ENCODE data around the gene NDUFB8.
"Not testable (repeated sequence)": the region's sequence is repeated elsewhere in the genome, so short reads cannot be mapped to it uniquely, and the experiment has no call there.

NDUFB8 gene

DNA sequence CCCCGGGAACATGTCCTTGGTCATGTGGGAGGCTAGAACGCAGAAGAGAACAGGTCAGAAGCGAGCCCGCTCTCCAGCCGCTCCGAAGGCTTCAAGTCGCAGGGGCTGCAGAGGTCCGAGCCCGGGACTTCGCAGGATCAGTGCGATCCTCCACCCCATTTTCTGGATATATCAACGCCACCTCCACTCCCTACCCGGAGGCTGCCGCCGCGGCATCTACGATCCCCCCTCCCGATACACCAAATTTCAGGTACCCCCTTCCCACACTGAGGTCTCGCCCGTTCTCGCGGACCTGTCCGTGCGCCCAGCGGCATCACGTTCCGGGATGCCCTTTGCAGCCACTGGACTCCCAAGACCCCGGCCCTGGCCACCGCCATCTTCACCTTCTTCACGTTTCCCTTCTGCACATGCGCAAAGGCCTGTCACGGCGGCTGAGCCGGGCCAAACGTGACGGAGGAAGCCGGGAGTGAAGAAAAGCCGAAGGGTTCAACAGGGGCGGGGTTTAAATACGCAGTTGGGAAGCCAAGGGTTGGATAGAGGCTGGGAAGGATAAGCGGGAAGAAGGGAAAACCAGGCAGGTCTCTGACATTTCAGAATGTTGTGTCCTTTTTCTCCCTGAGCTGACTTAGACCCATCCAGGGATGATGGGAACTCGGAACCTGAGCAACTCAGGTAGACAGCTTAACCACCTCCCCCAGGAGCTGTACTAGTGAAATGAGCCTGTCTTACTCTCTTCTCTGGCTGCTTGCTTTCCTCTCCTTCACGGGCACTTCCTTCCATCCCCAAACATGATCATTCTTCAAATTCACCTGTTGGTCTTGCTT lies at the start of gene NDUFB8:
Gene NDUFB8, minus strand, starts transcription at position 397 of the 824 bp plus-strand sequence. Its CDS starts 20 bp downstream, at position 377.
- peak; percentile 88 to 89 for DNase-seq

DNA sequence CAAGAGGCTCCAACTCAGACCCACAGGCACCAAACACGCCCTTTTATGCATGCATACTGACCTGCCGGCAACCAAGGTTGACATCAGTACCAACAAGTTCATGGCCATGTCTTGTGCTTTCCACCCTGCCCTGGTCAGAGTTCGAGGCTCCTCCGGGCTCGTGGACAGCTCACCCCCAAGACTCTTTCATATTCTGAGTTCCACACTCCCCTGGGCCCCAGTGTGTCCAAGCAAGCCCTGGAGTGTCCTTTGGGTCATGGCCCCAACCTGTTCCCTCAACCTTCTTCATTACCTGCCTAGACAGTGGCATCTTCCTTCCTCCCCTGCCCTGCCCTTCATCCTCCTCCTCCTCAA lies 46.6 kb upstream of the NDUFB8 start:
- no peak for DNase-seq

DNA sequence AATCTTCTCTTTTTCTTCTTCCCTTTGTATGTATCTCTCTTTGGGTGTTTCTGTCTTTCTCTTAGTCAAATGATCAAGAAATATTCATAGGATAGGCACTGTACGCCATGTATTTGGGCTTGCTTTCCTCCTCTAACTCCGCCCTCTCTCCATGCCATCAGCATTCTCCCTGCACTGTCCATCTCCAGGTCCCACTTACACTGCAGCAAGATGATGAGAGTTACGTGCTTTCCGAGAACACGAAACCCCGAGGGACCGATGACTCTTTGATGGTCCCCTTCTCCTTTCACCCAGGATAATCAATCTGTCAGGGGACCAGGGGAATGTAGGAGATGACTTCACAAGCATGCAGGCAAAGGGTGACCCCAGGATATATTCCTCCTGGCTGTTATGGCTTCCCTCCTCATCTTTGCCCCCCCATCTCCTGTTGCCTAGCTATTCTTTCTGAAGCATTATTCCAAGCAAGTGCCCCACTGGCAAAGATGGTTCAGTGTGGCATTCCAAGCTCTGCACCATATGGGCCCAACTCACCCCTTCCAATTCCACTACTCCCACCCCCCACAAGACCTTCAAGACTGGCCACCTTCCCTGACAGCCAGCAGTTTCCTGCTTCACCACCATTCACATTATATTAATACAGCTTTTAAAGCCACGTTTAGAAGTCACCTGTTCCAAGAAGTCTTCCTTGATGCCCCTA lies 46.1 kb upstream of the NDUFB8 start:
- DNase-seq: no peak

DNA sequence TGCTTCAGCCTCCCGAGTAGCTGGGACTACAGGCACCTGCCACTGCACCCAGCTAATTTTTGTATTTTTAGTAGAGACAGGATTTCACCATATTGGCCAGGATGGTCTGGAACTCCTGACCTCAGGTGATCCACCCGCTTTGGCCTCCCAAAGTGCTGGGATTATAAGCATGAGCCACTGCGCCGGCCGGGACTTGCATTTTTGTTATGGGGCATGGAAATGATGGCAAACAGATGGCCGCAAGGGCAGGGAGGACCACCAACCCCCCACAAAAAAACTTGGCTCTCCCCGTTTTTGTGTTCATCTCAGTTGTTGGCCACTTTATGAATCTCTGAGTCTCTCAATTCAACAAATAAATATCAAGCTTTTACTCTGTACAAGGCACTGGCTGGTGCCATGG lies 45.5 kb upstream of the NDUFB8 start:
- DNase-seq: not testable (repeated sequence)

DNA sequence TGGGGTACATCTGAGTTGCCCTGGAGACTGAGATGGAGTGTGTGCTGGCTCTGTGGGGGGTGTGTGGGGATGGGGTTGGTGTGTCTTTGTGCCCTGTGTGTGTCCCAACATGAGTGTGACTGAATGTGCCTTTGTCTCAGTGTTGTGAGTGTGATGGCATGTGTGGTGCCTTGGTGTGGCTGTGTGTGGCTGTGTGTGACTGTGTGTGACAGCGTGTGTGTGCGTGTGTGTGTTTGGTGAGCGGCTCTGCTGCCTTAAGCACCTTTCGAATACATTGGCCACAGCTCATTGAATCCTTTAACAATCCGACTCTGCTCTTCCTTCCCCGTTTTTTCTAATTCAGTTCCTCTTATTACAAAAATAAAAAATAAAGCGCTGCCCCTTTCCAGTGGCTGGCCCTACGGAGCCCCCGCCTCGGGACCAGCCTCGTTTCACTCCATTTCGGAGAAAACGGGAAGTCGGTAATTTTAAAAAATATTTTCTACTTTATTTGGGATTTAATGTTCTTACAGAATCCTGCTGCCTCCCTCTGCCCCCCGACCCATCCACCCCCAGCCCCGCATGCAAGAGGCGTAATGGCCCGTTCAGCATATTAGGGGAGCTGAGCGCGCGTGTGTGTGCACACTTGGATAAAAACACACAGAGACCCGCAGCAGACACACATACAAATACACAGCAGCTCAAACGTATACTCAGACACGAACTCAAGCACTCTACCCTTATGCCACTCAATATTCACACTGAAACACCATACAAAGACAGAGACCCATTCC lies 41.6 kb upstream of the NDUFB8 start:
- no peak for DNase-seq

DNA sequence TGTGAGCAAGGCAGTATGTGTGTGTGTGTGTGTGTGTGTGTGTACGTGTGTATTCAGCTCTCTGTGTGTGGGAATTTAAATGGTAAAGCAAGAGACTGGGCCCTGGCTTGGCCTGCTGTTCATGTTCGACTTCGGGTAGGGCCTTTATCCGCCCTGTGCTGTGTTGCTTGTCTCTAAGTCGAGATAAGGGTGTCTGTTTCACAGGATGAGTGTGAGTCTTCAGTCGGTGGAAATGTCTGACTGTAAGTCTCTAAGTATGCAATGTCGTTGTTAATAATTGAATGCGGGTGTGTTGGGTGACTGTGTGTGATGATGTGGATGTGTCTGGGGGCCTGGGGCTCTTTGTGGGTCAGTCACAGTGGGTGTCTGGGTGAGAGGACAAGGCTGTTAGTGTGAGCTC lies 40.8 kb upstream of the NDUFB8 start:
- no peak for DNase-seq

DNA sequence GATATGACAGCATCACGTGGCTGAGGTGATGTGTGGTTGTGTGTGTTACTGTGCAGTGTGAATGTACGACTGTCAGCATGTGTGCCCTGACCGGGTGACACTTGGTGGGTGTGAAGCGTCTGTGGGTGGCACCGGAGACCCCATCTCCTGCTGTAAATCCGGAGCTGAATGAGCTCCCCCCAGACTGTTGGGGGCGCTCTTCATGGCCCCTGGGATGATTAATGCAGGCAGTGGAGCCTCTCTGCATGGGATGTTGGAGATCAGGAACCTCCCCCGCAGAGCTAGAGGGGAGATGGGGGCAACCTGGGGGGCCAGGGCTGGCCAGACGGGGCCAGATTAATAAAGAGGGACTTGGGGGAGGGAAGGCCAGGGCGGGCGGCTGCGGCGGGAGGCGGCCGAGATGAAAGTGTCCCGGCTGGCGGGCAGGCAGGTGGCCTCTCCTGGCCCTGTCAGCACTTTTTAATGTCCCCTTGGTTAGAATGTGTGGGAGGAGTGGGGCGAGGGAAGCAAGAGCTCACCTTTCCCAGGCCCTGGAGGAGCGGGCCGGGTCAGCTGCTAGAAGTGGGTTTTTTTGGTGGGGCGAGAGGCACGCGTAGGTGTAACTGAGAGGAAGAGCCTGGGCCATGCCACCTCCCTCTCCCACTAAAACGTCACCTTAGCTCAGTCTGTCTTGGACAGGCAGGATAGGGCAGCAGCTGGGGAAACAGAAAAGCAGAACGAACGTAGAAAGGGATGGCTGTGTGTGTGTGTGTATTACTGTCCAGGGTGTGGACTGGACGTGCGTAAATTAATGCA lies 40.2 kb upstream of the NDUFB8 start:
- DNase-seq: peak; percentile 36 to 61

DNA sequence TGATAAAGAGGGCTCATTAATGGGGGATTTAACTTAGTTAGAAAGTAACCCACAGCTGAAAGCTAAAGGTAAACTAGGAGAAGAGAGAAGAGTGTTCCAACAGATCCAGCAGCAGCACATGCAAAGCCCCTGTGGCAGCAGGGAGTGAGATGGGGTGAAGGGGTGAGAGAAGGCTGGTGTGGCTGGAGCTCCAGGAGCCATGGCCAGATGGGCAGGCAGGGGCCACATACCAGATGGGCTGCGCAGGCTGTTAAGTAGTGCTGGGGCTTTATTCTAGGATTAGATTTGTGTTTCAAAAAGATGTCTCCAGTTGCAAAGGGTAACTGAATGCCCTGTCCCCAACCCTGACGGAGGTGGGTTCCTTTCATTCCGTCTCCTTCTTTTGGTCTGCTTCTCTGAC lies 39.2 kb upstream of the NDUFB8 start:
- DNase-seq: no peak

DNA sequence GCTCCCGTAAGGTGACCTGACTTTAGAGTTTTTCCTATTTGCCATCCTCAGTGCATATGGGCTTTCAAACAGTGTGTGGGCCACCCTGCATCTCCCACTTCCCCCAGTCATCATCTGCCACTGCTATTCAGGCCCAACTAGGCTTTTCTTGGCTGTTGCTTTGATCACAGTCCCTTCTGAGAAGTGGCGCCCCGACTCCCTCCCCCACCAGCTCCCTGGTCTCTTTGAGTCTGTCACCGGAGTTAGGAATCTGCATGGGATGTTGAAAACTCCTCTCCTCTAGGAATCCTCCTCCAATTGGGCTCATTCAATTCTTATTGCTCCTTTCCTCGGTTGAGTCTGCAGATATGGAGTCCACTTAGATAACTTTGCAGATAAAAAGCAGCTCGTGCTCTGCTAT lies 38.2 kb upstream of the NDUFB8 start:
- no peak for DNase-seq

DNA sequence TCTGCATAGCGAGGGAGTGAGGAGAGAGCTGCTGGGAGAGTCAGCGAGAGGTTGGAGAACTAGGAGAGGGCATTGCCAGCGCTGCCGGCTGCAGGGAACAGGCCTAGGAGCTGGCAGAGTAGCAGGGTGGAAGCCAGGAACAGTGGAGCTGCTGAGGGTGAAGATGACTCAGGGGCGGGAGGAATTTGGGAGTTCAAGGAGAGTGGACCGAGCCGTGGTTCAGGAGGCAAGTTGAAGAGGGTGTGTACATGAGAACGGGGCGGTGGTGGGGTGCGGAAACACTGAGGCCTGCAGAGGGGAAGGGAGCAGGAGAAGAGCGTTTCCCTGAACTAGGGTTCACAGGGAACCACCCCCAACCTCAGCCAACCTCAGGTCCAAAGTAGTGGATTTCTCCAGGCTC lies 37.6 kb upstream of the NDUFB8 start:
- DNase-seq: no peak

DNA sequence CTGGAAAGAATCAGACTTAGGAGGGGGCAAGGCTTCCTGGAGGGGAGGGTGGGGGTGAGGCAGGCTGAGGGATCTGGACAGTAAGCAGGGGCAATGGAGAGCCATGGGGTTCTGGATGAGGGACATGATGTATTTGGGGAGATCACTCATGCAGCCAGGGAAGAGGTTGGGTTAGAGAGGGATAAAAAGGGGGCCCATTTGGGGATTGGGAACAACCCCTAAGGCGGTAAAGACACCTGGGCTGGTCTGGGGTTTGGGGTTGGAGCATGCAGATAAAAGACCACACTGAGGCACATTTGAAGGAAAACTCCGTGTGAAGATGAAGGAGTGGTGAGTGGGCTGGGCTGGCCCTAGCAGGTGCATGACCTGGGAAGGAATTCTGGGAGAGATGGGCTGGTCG lies 36.9 kb upstream of the NDUFB8 start:
- DNase-seq: no peak

DNA sequence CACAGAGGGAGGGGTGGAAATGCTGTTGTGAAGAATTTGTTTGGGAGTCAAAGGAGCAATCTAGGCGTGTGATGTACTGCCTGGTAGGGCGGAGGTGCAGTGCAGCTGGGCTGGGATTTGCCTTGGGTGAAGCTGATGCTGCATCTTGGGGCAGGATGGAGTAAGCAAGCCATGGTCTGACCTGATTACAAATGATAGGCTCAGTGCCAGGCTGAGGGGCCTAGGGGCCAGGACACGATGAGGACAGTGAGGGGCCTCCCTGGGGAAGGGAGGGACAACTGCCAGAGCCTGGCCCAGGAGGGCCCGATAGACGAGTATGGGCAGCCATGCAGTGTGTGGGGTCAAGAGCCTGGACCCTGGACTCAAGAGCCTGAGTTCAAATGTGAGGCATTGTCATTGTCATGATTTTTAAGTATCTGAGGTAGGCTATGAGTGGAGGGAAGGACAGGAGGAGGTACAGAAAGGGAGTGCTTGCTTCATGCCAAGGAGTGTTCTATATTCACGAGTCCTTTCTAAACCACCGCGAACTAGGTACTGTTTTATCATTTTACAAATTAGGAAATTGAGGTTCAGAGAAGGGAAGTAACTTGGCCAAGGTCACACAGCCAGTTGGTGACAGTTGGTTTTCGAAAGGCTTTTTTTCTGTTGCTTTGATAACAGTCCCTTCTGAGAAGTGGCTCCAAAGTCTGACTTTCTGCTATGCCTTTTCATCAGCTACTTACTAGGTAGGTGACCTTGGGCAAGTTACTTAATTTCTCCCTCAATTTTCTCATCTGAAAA lies 35.7 kb upstream of the NDUFB8 start:
- no peak for DNase-seq

DNA sequence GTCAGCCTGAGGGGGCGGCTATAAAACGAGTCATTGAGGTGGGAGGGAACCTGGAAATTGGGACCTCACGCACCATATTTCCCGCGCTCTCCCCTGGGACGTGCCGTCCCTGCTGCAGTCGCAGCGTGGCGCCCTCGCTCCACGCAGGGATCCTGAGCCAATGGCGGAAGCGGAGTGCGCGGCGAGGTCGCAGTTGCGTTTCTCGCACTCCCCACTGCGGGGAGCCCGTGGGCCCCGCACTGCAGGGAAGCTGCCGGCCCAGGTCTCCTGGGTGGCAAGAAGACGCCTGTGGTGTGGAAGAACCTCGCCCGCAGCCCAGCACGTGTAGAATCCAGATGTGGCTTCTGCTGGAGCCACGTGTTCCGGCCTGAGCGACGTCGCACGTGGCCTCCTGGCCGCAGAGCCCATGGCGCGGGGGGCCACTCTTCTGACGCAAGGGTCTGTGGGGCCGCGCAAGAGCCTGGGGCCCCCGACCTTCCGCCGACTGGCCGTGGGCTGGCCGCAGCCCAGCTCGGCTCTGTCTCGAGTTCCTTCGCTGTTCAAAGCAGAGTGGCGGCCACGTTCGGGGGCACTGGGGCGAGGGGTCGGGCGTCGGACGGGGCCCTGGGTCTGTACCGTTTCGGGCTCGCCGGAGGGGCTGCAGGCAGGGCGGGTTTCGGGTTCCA lies 32.5 kb upstream of the NDUFB8 start:
- no peak for DNase-seq

DNA sequence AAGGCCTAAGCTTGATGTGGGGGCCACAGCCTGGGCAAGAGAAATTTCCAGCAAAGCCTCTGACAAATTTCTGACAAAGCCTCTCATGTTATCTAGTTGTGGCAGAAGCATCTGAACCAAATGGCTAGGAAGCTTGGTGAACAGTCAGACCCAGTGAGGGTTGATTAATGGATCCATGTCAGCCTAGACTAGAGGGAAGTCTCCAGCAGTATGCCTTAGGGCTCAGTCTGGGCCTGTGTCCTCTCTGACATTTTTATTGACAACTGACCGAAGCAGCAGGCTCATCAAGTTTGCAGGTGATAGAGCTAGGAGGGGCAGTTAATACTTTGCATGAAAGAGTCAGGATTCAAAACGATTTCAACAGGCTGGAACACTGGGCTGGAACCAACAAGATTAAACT lies 31.3 kb upstream of the NDUFB8 start:
- no peak for DNase-seq

DNA sequence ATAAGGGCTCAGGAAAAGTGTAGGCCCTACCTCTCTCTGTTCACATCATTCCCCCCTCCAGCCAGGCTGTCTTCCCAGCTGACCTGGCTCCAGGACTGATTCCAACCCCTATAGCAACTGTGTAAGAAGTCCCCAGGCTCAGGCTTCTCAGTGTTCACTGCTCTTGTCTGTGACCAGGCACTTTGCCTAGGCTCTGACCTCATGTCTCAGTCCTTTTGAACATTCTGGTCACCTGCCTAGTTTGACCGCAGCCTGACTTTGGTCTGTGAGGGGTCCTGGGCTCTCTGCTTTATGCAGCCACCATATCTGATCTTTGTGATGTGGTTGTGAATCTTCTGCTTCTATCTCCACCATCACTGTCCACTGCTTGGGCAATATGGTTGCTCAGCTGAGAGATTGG lies 30.6 kb upstream of the NDUFB8 start:
- no peak for DNase-seq

DNA sequence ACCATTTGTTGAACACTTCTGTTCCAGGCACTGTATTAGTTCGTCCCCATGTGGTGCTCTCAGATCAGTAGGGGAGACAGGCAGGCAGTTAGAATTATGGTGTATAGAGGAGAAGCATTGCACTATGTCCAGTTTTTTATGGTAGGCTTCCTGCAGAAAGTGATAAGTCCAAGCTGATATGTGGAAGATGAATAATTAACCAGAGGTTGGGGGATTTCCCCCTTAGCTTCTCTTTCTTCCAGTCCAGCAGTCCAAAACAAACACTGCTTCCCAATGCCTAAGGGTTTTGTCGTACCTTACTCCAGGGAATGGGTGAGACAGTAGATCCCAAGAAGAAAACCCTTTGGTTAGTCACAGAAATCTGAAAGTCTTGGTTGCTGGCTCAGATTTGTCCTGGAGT lies 25.2 kb upstream of the NDUFB8 start:
- DNase-seq: no peak

DNA sequence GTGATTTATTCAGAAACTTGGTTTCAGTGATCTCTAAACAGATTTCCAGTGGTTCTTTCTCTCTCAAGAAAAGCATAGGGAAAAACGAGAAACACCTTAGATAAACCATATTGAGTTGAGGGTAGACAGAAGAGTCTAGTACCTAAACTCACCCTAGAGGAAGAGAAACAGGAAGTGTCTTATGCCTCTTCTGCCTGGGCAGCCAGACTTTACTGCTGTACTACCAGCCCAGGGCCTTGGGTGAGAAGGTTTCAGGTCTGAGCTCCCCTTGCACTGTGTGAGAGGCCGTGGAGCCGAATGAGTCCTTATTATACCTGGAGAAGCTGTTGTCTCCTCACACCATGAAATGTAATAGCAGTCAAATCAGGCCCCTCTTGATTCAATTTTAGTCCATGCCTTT lies 24.3 kb upstream of the NDUFB8 start:
- no peak for DNase-seq

DNA sequence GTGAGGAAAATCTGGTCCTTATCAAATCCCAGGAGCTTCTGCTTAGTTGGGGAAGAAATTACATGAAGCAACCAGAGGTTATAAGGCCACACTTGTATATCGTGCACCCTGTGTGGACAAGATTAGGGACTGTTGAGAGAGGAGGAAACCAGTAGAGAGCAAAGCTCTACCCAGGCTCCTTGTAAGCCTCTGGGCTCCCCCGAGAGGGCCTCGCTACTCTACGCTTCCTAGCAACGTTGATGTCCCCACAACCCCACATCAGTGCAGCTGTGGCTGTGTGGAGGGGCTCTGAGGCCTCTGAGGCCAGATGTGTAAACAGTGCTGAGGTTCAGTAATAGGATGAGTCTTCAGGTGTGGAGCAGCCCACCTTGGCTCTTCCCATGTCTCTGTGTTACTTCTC lies 22.1 kb upstream of the NDUFB8 start:
- no peak for DNase-seq

DNA sequence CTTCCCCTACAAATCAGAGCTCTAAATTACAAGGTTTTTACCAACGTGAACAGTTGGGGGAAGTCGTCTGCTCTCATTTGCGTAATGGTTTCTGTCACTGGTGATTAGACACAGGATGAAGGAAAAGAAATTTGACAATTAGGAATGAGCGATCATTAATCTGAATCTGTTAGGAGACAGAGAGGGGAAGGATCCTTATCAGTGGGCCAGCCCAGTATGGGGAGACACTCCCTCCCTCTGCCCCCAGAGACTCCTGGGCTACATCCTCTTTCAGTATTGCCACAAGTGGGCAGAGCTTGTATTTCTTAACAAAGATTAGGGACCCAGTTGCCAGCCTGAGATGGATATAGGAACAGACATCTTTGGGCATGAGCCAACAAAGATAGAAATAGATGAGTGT lies 21.5 kb upstream of the NDUFB8 start:
- DNase-seq: no peak

DNA sequence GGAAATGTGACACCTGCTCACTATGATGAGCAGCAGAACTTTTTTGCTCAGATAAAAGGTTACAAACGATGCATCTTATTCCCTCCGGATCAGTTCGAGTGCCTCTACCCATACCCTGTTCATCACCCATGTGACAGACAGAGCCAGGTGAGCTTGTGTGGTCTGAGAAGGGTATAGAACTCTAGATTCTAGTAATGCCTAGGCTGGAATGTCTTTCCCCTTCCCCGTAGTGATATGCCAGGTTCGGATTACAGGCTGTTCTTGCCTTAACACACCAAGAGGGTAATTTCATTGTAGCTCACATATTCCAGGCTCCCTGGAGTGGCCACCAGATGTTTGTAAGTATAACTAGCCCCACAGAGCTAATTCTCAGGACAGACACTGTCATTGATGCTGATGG lies 15.3 kb upstream of the NDUFB8 start:
- no peak for DNase-seq

DNA sequence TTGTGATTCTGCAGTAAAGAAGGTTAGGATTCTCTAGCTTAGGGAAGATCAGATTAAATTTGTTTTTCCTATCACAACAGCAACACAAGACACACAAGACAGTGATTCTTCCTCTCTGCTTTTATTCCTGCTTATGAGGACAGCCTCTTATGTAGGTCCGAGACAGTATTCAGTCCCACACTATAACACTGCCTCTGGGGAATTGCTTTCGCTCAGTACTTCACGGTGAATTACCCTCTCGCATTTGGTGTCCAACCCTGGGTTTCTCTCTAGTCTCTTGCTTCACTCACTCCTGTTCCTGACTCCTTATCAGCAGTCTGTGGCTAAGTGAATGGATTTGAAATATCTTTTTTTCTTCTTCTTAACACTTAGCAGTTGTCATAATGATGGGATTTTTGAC lies 7.8 kb upstream of the NDUFB8 start:
- DNase-seq: no peak
